Epithelial cell of prostate (primary cell): Measurements from ENCODE around the gene SPATA17.
"Not testable (repeated sequence)": the region's sequence is repeated elsewhere in the genome, so short reads cannot be mapped to it uniquely, and the experiment has no call there.

ENCODE experiments used
- DNase-seq: peaks from one replicate; pipeline ENCODE4 v3.0.0-alpha.2; 2011; ENCODE audit warnings: low read depth, low spot score
- H3K27ac ChIP-seq: fragments of 450-650 bp; 2 replicates; pipeline ENCODE4 v1.5.1; 2017; ENCODE audit warnings: mild to moderate bottlenecking

SPATA17 gene

GRCh38 chr1:217673387-217673786 lies 42.2 kb downstream of the SPATA17 start:
- H3K27ac ChIP-seq = no peak overlapping the region
- no peak for DNase-seq

DNA sequence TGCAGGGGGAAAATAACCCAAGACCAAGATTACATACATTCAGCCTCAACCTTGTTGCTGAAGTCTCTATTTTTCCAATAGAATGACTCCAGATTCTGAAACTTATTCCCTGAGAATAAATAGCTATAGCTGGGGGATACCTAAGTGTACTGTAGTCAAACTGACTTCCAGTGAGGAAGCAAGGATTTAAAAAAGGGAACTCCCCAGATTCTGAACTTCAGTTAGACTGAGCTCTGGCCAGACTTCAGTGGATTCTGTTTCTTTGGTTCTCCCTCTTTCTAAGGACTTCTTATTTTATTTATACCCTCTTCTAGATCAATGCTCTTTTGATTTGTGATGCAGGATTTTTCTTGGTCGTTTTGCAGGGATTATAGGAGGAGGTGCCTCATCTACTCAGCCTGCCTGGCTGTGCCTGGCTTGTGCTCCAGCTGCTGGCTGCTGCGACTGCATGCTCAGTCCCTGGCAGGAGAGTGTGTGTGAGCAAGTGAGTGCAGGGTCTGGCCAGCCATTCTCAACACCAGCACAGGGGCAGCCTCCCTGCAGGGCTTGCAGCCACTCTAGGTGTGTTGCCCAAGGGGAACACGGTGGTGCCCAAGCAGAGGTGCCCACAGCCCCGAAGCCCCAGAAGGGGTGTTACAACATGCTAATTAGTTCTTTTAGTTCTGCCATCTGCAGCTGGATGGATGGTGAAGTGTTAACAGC lies 43.0 kb downstream of the SPATA17 start:
- no peak for DNase-seq
- H3K27ac ChIP-seq = no peak overlapping the region

GRCh38 chr1:217681806-217682205 lies 50.7 kb downstream of the SPATA17 start:
- no peak overlapping the region for H3K27ac ChIP-seq
- DNase-seq = no peak

GRCh38 chr1:217687511-217687910 lies 56.4 kb downstream of the SPATA17 start:
- no peak for DNase-seq
- H3K27ac ChIP-seq = no peak overlapping the region

GRCh38 chr1:217696140-217696539 lies 65.0 kb downstream of the SPATA17 start:
- peak overlapping the region; percentile 18 for H3K27ac ChIP-seq
- DNase-seq = not testable (repeated sequence)

DNA sequence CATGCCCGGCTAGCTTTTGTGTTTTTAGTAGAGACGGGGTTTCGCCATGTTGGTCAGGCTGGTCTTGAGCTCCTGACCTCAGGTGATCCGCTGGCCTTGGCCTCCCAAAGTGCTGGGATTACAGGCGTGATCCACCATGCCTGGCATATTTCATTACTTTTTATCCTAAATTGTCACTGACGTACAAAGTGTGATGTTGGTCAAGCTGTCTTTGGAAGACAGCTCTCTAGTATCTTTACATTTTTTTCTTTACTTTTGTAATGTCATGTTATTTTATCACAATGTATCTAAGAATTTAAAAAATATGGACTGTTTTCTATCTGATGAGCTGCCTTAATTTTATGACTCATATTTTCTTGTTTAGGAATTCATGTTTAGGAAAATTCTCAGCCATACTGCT lies 72.2 kb downstream of the SPATA17 start:
- no peak for DNase-seq
- H3K27ac ChIP-seq = no peak overlapping the region

GRCh38 chr1:217712925-217713597 lies 81.9 kb downstream of the SPATA17 start:
- no peak overlapping the region for H3K27ac ChIP-seq
- DNase-seq = no peak

- DNase-seq = no peak
- no peak overlapping the region for H3K27ac ChIP-seq
Observed at GRCh38 chr1:217715681-217716080, 84.5 kb downstream of the SPATA17 start.

- no peak for DNase-seq
- H3K27ac ChIP-seq = no peak overlapping the region
Observed at GRCh38 chr1:217717959-217718358, 86.8 kb downstream of the SPATA17 start.

DNA sequence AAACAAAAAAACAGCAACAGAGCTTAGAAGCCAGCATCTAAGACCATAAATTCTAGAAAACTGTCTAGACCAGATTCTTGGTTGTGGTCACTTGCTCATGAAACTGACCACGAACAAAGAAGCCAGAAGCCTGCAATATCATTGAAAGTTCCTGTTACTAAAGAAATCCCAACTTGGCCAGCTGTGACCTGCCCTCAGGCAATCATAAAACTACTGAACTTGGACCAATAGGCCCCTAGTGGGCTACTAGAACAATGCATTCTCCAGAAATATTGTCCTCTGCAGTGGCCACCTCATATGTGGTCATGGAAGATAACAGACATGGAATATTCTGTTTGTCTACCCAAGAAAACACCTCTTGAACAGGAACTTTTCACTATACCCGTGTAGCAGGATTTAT lies 87.7 kb downstream of the SPATA17 start:
- H3K27ac ChIP-seq = no peak overlapping the region
- no peak for DNase-seq

- H3K27ac ChIP-seq = no peak overlapping the region
- DNase-seq = no peak
Observed at GRCh38 chr1:217721692-217722091, 90.5 kb downstream of the SPATA17 start.

DNA sequence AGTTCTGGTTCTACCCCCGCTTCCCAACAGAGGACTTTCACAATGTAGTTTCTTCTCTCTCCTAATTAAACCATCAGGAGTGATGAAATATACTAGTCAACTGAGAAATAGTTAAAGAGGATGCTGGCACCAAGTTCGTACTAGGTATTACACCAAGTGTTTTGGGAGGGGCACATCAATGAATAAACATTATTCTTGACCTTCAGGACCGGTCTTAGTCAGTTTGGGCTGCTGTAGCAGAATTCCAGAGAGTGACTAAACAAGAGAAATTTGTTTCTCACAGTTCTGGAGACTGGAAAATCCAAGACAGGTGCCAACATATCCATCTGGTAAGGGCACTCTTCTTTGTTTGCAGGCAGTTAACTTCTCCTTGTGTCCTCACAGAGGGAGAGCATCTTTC lies 103.8 kb downstream of the SPATA17 start:
- peak overlapping the region; percentile 46 for H3K27ac ChIP-seq
- no peak for DNase-seq

DNA sequence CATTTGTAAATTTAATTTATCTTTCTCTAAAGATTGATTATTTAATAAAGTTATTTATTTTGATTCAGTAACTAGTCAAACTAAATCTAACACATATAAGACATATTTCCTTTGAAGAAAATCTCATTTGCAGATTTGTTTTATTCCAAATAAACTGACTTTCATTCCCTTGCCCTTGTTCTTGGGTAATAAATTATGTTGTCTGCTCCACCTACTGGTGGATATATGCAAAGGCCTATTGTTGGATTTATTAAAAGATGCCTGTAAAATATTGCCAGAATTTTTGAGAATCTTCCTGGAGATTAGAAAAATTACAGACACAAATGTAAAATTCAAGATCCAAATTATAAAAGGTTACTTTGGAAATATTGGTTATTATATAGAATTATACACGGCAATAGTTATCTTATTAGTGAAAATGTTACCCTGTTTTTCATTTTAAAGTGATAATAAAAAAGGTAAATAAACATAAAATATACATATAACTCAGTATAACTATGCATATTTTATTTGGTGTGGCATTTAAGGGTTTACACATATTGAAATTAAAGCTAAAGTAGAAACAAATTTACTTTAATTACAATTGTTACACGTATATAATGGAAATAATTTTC lies 116.1 kb downstream of the SPATA17 start:
- H3K27ac ChIP-seq = no peak overlapping the region
- no peak for DNase-seq

GRCh38 chr1:217769768-217770167 lies 138.6 kb downstream of the SPATA17 start:
- DNase-seq = no peak
- H3K27ac ChIP-seq = no peak overlapping the region

DNA sequence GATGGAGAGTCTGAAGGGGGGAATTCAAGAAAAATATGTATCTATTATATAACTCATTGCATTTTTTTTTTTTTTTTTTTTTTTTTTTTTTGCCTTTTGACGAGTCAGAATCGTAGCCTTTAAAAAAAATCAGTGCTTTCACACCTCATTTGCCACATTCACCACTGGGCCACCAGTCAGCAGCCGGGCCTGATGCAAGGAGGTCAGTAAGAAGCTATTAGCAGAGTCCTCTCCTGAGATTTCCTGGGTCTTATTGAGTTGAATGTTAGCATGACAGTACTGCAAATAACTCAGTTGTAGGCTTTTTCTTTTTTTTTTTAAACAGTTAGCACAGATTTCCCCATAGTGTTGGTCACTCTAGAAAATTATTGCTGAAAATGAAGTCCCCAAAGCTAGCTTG lies 139.8 kb downstream of the SPATA17 start:
- H3K27ac ChIP-seq = no peak overlapping the region
- DNase-seq = no peak

DNA sequence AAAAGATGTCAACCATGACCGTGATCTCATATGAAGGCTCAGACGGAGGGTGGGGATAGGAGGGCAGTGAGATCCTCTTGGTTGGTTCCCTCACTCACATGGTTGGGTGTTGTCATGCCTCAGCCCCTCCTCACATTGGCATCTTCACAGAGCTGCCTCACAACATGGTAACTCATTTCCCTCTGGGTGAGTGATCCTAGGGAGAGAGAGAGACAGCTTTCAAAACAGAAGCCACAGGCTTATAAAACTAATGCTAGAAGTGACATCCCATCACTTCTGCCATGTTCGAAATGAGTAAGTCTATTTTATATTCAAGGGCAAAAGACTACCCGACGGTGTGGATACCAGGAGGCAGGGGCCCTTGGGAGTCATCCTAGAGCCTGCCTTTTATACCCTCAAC lies 145.5 kb downstream of the SPATA17 start:
- no peak for DNase-seq
- no peak overlapping the region for H3K27ac ChIP-seq

DNA sequence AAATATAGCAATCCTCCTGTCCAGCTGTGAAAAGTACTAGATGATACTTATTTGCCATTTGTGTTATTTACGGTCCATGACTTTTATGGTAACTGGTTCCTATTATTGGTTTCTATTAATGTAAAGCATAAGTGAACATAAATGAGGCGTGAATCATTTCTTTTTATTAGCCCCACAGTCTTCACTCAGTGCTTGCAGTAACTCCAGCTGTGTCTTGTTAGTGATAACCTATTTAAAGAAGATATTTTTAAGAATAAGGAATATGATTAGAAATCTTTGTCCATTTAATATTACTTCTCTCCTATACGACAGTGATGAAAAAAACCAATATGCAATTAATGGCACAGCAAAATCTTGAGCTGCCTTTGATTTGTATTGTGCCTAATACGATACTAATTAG lies 149.9 kb downstream of the SPATA17 start:
- DNase-seq = no peak
- no peak overlapping the region for H3K27ac ChIP-seq

GRCh38 chr1:217791091-217791490 lies 159.9 kb downstream of the SPATA17 start:
- H3K27ac ChIP-seq = no peak overlapping the region
- no peak for DNase-seq

DNA sequence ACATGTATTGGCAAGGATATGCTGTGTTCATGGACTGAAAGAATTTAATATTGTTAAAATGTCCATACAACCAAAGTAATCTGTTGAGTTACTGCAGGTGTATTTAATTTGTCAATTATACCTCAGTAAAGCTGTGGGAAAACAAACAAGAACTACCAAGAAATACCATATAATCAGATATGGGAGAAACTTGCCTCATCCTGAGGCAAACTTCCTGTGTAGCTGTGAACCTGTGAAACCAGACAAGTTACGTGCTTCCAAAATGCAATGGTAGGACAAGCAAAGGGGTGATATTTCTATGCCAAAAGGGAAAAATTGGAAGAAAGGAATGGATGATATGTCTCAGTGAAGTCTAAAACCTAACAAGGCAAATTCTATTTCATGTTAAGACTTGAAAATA lies 174.6 kb downstream of the SPATA17 start:
- H3K27ac ChIP-seq = no peak overlapping the region
- DNase-seq = no peak

GRCh38 chr1:217812175-217812574 lies 181.0 kb downstream of the SPATA17 start:
- H3K27ac ChIP-seq = no peak overlapping the region
- DNase-seq = no peak

- no peak overlapping the region for H3K27ac ChIP-seq
- no peak for DNase-seq
Observed at GRCh38 chr1:217813031-217813430, 181.9 kb downstream of the SPATA17 start.

- no peak overlapping the region for H3K27ac ChIP-seq
Observed at GRCh38 chr1:217837691-217838090, 206.5 kb downstream of the SPATA17 start.

More at GRCh38 chr1:217837691-217838090, 206.5 kb downstream of the SPATA17 start:
- DNase-seq = no peak
